WTC11 (cell line): ENCODE data around the gene ABLIM2. TPM values are rescaled to one million over a fixed set of nuclear protein-coding genes. Genes with fewer than 3 reads are reported as not detected.

Experiments used
- ATAC-seq: fragments of 200-7000 bp; cut with Tn5 transposase; 2 replicates; pipeline ENCODE4 v1.10.0; 2021; ENCODE audit warnings: mild to moderate bottlenecking, moderate library complexity
- CTCF ChIA-PET: fragments of 300-600 bp; sonication (Branson Sonifier 250); formaldehyde crosslinking; loops from one replicate; lab custom pipeline; 2021; ENCODE audit warnings: antibody characterized with exemption; lab: Charles Lee
- POLR2A ChIA-PET: fragments of 350-600 bp; sonication (Branson Sonifier 250); formaldehyde crosslinking; loops from one replicate; lab custom pipeline; 2021; ENCODE audit warnings: antibody characterized with exemption; lab: Charles Lee
- DNase-seq: peaks from one replicate; pipeline ENCODE4 v3.0.0; 2021; ENCODE audit warnings: low spot score
- H3K27ac Mint-ChIP-seq: 2 replicates; pipeline ENCODE4 v1.8.0; 2021; ENCODE audit warnings: mixed read lengths
- H3K27me3 Mint-ChIP-seq: 2 replicates; pipeline ENCODE4 v1.8.0; 2021; ENCODE audit warnings: low read depth, mild to moderate bottlenecking, moderate library complexity, mixed read lengths
- H3K36me3 Mint-ChIP-seq: 2 replicates; pipeline ENCODE4 v1.8.0; 2021; ENCODE audit warnings: mixed read lengths
- H3K4me1 Mint-ChIP-seq: 2 replicates; pipeline ENCODE4 v1.8.0; 2022; ENCODE audit warnings: mixed read lengths
- H3K4me3 Mint-ChIP-seq: 2 replicates; pipeline ENCODE4 v1.8.0; 2021; ENCODE audit warnings: mild to moderate bottlenecking, moderate library complexity, mixed read lengths
- H3K9me3 Mint-ChIP-seq: 2 replicates; pipeline ENCODE4 v1.8.0; 2021; ENCODE audit warnings: mixed read lengths
- ATF2 ChIP-seq: sonication (generic); formaldehyde crosslinking; IDR thresholded peaks from 2 replicates; pipeline ENCODE4 v1.8.1; 2022; ENCODE audit warnings: low read depth, missing genetic modification reagents, borderline replicate concordance
- ATF3 ChIP-seq: sonication (generic); formaldehyde crosslinking; conservative IDR thresholded peaks from 2 replicates; pipeline ENCODE4 v1.8.1; 2022; ENCODE audit warnings: mild to moderate bottlenecking, missing genetic modification reagents
- CREB1 ChIP-seq: sonication (generic); formaldehyde crosslinking; IDR thresholded peaks from 2 replicates; pipeline ENCODE4 v1.8.0; 2023; ENCODE audit warnings: mild to moderate bottlenecking, missing genetic modification reagents
- CTCF ChIP-seq: fragments of 200-600 bp; IDR thresholded peaks from 2 replicates; pipeline ENCODE4 v1.8.0; 2022; ENCODE audit warnings: antibody characterized with exemption
- E2F1 ChIP-seq: sonication (generic); formaldehyde crosslinking; IDR thresholded peaks from 2 replicates; pipeline ENCODE4 v1.8.0; 2022; ENCODE audit warnings: mild to moderate bottlenecking, missing genetic modification reagents
- FOXK1 ChIP-seq: sonication (generic); formaldehyde crosslinking; IDR thresholded peaks from 2 replicates; pipeline ENCODE4 v1.8.0; 2022; ENCODE audit warnings: mild to moderate bottlenecking, moderate library complexity, missing genetic modification reagents
- KAT7 ChIP-seq: sonication (generic); formaldehyde crosslinking; IDR thresholded peaks from 2 replicates; pipeline ENCODE4 v1.8.1; 2023; ENCODE audit warnings: missing genetic modification reagents, mild to moderate bottlenecking, borderline replicate concordance
- MAX ChIP-seq: sonication (generic); formaldehyde crosslinking; IDR thresholded peaks from 2 replicates; pipeline ENCODE4 v1.8.0; 2022; ENCODE audit warnings: mild to moderate bottlenecking, missing genetic modification reagents
- MLX ChIP-seq: sonication (generic); formaldehyde crosslinking; IDR thresholded peaks from 2 replicates; pipeline ENCODE4 v1.8.1; 2023; ENCODE audit warnings: mild to moderate bottlenecking, missing genetic modification reagents, moderate library complexity
- NFATC4 ChIP-seq: fragments of 250-450 bp; sonication (Bioruptor Pico); IDR thresholded peaks from 2 replicates; pipeline ENCODE4 v1.9.0; 2021; ENCODE audit warnings: mild to moderate bottlenecking
- PREB ChIP-seq: sonication (generic); formaldehyde crosslinking; IDR thresholded peaks from 2 replicates; pipeline ENCODE4 v1.8.1; 2022; ENCODE audit warnings: mild to moderate bottlenecking, missing genetic modification reagents, moderate library complexity, borderline replicate concordance
- SMAD3 ChIP-seq: sonication (generic); formaldehyde crosslinking; IDR thresholded peaks from 2 replicates; pipeline ENCODE4 v1.8.0; 2022; ENCODE audit warnings: missing genetic modification reagents, mild to moderate bottlenecking, borderline replicate concordance
- TCF7 ChIP-seq: sonication (generic); formaldehyde crosslinking; IDR thresholded peaks from 2 replicates; pipeline ENCODE4 v1.8.0; 2022; ENCODE audit warnings: mild to moderate bottlenecking, low read depth, missing genetic modification reagents, moderate library complexity
- ZNF219 ChIP-seq: sonication (generic); formaldehyde crosslinking; IDR thresholded peaks from 2 replicates; pipeline ENCODE4 v1.8.0; 2023; ENCODE audit warnings: missing genetic modification reagents, mild to moderate bottlenecking, borderline replicate concordance
- ZNF232 ChIP-seq: sonication (generic); formaldehyde crosslinking; IDR thresholded peaks from 2 replicates; pipeline ENCODE4 v1.8.0; 2022; ENCODE audit warnings: mild to moderate bottlenecking, missing genetic modification reagents
- total RNA-seq: library from RNA; stranded (reverse); gene quantifications from 3 replicates; pipeline ENCODE4 v1.2.3, GENCODE V29; 2021

Gene ABLIM2
- total RNA-seq, 1 experiment from 2014 or later: 2.6 TPM

- ATAC-seq (no peak), DNase-seq (no peak)
- Mint-ChIP-seq H3K27ac (peak overlapping the region; percentile 70), H3K27me3 (no peaks in the 10 kb centered on the region; the same call in 1 of the 2 replicates), H3K4me3 (no peak overlapping the region), H3K9me3 (peaks cover 3% of the 10 kb centered on the region; the same call in 1 of the 2 replicates), H3K36me3 (no peaks in the 10 kb centered on the region), H3K4me1 (peaks cover 6% of the 10 kb centered on the region)
- TF ChIP-seq ZNF232 (CRISPR knock-in tag) (no peak), MAX (CRISPR knock-in tag) (no peak), CTCF (no peak)
- POLR2A ChIA-PET: no interaction called here
- CTCF ChIA-PET: no interaction called here
These were observed 134.9 kb downstream of the ABLIM2 start for GRCh38 chr4:8023696-8024033.

GRCh38 chr4:8022767-8023695 is 135.6 kb downstream of the ABLIM2 start:
- CTCF ChIA-PET: interaction anchor here (1.2 kb wide), 1 partner anchor 63 kb away, joined by 3 read pairs; no protein-coding TSS in a partner anchor
- POLR2A ChIA-PET: no interaction called here
- DNase-seq: no peak
- peaks cover 6% of the 10 kb centered on the region for H3K4me1 Mint-ChIP-seq
- ATAC-seq: no peak
- H3K27me3 Mint-ChIP-seq: no peaks in the 10 kb centered on the region
- no peak for TF ChIP-seq PREB
- no peak for TF ChIP-seq KAT7
- TF ChIP-seq FOXK1: no peak
- TF ChIP-seq, all 79 proteins: peak for 0
- no peak overlapping the region for H3K27ac Mint-ChIP-seq
- H3K4me3 Mint-ChIP-seq: no peak overlapping the region
- H3K36me3 Mint-ChIP-seq: no peaks in the 10 kb centered on the region
- H3K9me3 Mint-ChIP-seq: no peaks in the 10 kb centered on the region

- CTCF ChIA-PET: interaction anchor here (1.2 kb wide), 1 partner anchor 64 kb away, joined by 3 read pairs; no protein-coding TSS in a partner anchor
- no peak for DNase-seq
- Mint-ChIP-seq H3K36me3 (no peaks in the 10 kb centered on the region), H3K4me3 (no peak overlapping the region), H3K4me1 (peaks cover 6% of the 10 kb centered on the region), H3K27me3 (no peaks in the 10 kb centered on the region), H3K9me3 (no peaks in the 10 kb centered on the region), H3K27ac (no peak overlapping the region; the same call in 1 of the 2 replicates)
- ATAC-seq: no peak
- POLR2A ChIA-PET: no interaction called here
- TF ChIP-seq ATF3: no peak
- no peak for TF ChIP-seq CREB1 (CRISPR knock-in tag)
- no peak for TF ChIP-seq NFATC4 (CRISPR knock-in tag)
- TF ChIP-seq TCF7 (CRISPR knock-in tag): no peak
- TF ChIP-seq MAX (CRISPR knock-in tag): no peak
- TF ChIP-seq ZNF219 (CRISPR knock-in tag): no peak
- TF ChIP-seq ATF2 (CRISPR knock-in tag): no peak
- TF ChIP-seq E2F1: no peak
- TF ChIP-seq SMAD3 (CRISPR knock-in tag): no peak
- TF ChIP-seq MLX (CRISPR knock-in tag): no peak
These were observed 136.8 kb downstream of the ABLIM2 start for GRCh38 chr4:8021796-8022195.
